IMR-90 (cell line): Measurements from ENCODE around the gene SPATA31D4. TPM values are rescaled to one million over a fixed set of nuclear protein-coding genes. Genes with fewer than 3 reads are reported as not detected.

Experiments
- ATAC-seq: fragments of 200-7000 bp; cut with Tn5 transposase; 2 replicates; pipeline ENCODE4 v1.9.1; 2020; ENCODE audit warnings: low read depth, mild to moderate bottlenecking, moderate library complexity
- BruUV-seq: library from RNA; stranded (reverse); fragments of 400-500 nt; replicated peaks from 2 replicates; lab custom pipeline; 2021; lab: Mats Ljungman, UMichigan
- CTCF ChIA-PET: fragments of 300-600 bp; formaldehyde crosslinking; extraction: SDS; loops from one replicate; lab custom pipeline; 2021; ENCODE audit warnings: antibody characterized with exemption; lab: Yijun Ruan, JAX
- POLR2A ChIA-PET: fragments of 300-600 bp; sonication (Branson Sonifier 250); formaldehyde crosslinking; loops from one replicate; lab custom pipeline; 2022; ENCODE audit warnings: antibody characterized with exemption; ENCODE audit not compliant: unreplicated experiment; lab: Charles Lee
- DNase-seq: peaks from one replicate; pipeline ENCODE4 v3.0.0; 2013
- H2AFZ ChIP-seq: replicated peaks from 2 replicates; pipeline ENCODE3; 2013; ENCODE audit warnings: low read length, mild to moderate bottlenecking; ENCODE audit not compliant: poor library complexity
- H2AK5ac ChIP-seq: 2 replicates; pipeline ENCODE4 v1.6.1; 2013; ENCODE audit warnings: low read depth, low read length, inconsistent platforms
- H2AK9ac ChIP-seq: replicated peaks from 2 replicates; pipeline ENCODE3; 2013; ENCODE audit warnings: mild to moderate bottlenecking, low read depth, low read length, moderate library complexity; ENCODE audit not compliant: poor library complexity
- H2BK120ac ChIP-seq: 2 replicates; pipeline ENCODE4 v1.6.1; 2013; ENCODE audit warnings: low read depth, low read length, inconsistent platforms
- H2BK15ac ChIP-seq: 3 replicates; pipeline ENCODE4 v1.6.1; 2013; ENCODE audit warnings: low read depth, low read length, inconsistent platforms
- H2BK20ac ChIP-seq: 2 replicates; pipeline ENCODE4 v1.6.1; 2013; ENCODE audit warnings: low read depth, mild to moderate bottlenecking, inconsistent platforms, low read length, moderate library complexity
- H2BK5ac ChIP-seq: 2 replicates; pipeline ENCODE4 v1.6.1; 2013; ENCODE audit warnings: mild to moderate bottlenecking, low read depth, low read length, inconsistent platforms; ENCODE audit not compliant: poor library complexity, severe bottlenecking
- H3K14ac ChIP-seq: replicated peaks from 2 replicates; pipeline ENCODE4 v1.6.1; 2013; ENCODE audit warnings: low read depth, low read length, inconsistent platforms
- H3K18ac ChIP-seq: 2 replicates; pipeline ENCODE4 v1.6.1; 2013; ENCODE audit warnings: low read depth, low read length, control low read depth
- H3K23ac ChIP-seq: 2 replicates; pipeline ENCODE4 v1.6.1; 2013; ENCODE audit warnings: low read depth, low read length, inconsistent platforms
- H3K27ac ChIP-seq: 2 replicates; pipeline ENCODE4 v1.5.1; 2013; ENCODE audit warnings: mild to moderate bottlenecking, control low read depth, low read length; ENCODE audit not compliant: insufficient read depth
- H3K27me3 ChIP-seq: 2 replicates; pipeline ENCODE4 v1.6.1; 2013; ENCODE audit warnings: low read length; ENCODE audit not compliant: control insufficient read depth, insufficient read depth
- H3K36me3 ChIP-seq: 2 replicates; pipeline ENCODE4 v1.6.1; 2013; ENCODE audit warnings: low read length, mixed read lengths; ENCODE audit not compliant: control insufficient read depth, insufficient read depth
- H3K4ac ChIP-seq: 2 replicates; pipeline ENCODE4 v1.6.1; 2013; ENCODE audit warnings: low read depth, low read length, inconsistent platforms
- H3K4me1 ChIP-seq: 2 replicates; pipeline ENCODE4 v1.6.1; 2013; ENCODE audit warnings: low read length, mixed read lengths; ENCODE audit not compliant: control insufficient read depth, insufficient read depth
- H3K4me2 ChIP-seq: 2 replicates; pipeline ENCODE4 v1.6.1; 2013; ENCODE audit warnings: low read depth, mild to moderate bottlenecking, control low read depth, low read length, moderate library complexity
- H3K4me3 ChIP-seq: 2 replicates; pipeline ENCODE4 v1.5.1; 2013; ENCODE audit warnings: low read depth, mild to moderate bottlenecking, control low read depth, low read length, moderate library complexity; ENCODE audit not compliant: insufficient read depth
- H3K56ac ChIP-seq: 2 replicates; pipeline ENCODE4 v1.6.1; 2013; ENCODE audit warnings: low read length, inconsistent platforms; ENCODE audit not compliant: insufficient read depth; ENCODE audit errors: extremely low read depth
- H3K79me1 ChIP-seq, 2 experiments: 2 replicates each; pipeline ENCODE4 v1.6.1; 2013; ENCODE audit warnings: low read length in 2 of 2, inconsistent platforms in 1 of 2, low read depth in 1 of 2
- H3K9ac ChIP-seq: 2 replicates; pipeline ENCODE4 v1.6.1; 2013; ENCODE audit warnings: low read depth, low read length, control low read depth
- H3K9me1 ChIP-seq: 2 replicates; pipeline ENCODE4 v1.6.1; 2013; ENCODE audit warnings: low read length, inconsistent platforms; ENCODE audit not compliant: insufficient read depth
- H3K9me3 ChIP-seq: 2 replicates; pipeline ENCODE4 v1.6.1; 2013; ENCODE audit warnings: low read length; ENCODE audit not compliant: control insufficient read depth, insufficient read depth
- H4K20me1 ChIP-seq: 2 replicates; pipeline ENCODE4 v1.6.1; 2013; ENCODE audit warnings: low read length, inconsistent platforms; ENCODE audit not compliant: insufficient read depth
- H4K5ac ChIP-seq: 2 replicates; pipeline ENCODE4 v1.6.1; 2013; ENCODE audit warnings: mild to moderate bottlenecking, low read depth, low read length, control low read depth
- H4K8ac ChIP-seq, 2 experiments: 2 replicates each; pipeline ENCODE4 v1.6.1; 2013; ENCODE audit warnings: low read depth in 2 of 2, low read length in 2 of 2, control low read depth in 1 of 2, inconsistent platforms in 1 of 2
- H4K91ac ChIP-seq: 2 replicates; pipeline ENCODE4 v1.6.1; 2013; ENCODE audit warnings: low read depth, low read length, inconsistent platforms; ENCODE audit not compliant: insufficient read depth
- BHLHE40 ChIP-seq: fragments of 150-350 bp; IDR thresholded peaks from 2 replicates; pipeline ENCODE4 v1.6.1; 2016; ENCODE audit warnings: mild to moderate bottlenecking, low read depth, low read length
- MAFK ChIP-seq: IDR thresholded peaks from 2 replicates; pipeline ENCODE4 v1.6.1; 2012; ENCODE audit warnings: low read depth, low read length, improper control_type of control experiment
- MAZ ChIP-seq: IDR thresholded peaks from 2 replicates; pipeline ENCODE4 v1.6.1; 2012; ENCODE audit warnings: low read depth, mild to moderate bottlenecking, low read length, improper control_type of control experiment, moderate library complexity, borderline replicate concordance
- MXI1 ChIP-seq: IDR thresholded peaks from 2 replicates; pipeline ENCODE4 v1.6.1; 2012; ENCODE audit warnings: low read depth, mild to moderate bottlenecking, low read length, moderate library complexity, borderline replicate concordance
- NFE2L2 ChIP-seq: fragments of 150-350 bp; IDR thresholded peaks from 2 replicates; pipeline ENCODE4 v1.6.1; 2016; ENCODE audit warnings: low read depth, mild to moderate bottlenecking, low read length
- POLR2A ChIP-seq: IDR thresholded peaks from 2 replicates; pipeline ENCODE4 v1.6.1; 2012; ENCODE audit warnings: mild to moderate bottlenecking, low read depth, low read length
- RAD21 ChIP-seq: IDR thresholded peaks from 2 replicates; pipeline ENCODE4 v1.6.1; 2012; ENCODE audit warnings: low read length, improper control_type of control experiment
- RCOR1 ChIP-seq: IDR thresholded peaks from 2 replicates; pipeline ENCODE4 v1.6.1; 2012; ENCODE audit warnings: mild to moderate bottlenecking, low read length, improper control_type of control experiment; ENCODE audit not compliant: insufficient replicate concordance
- RFX5 ChIP-seq: IDR thresholded peaks from 2 replicates; pipeline ENCODE4 v1.8.0; 2012; ENCODE audit warnings: low read depth, mild to moderate bottlenecking, low read length, moderate library complexity
- SMC3 ChIP-seq: fragments of 150-350 bp; IDR thresholded peaks from 2 replicates; pipeline ENCODE4 v1.6.1; 2016; ENCODE audit warnings: low read depth, mild to moderate bottlenecking, antibody characterized with exemption, low read length, moderate library complexity
- WGBS, 2 experiments: methylation state at CpG; one replicate each; pipeline versions ENCODE4 v1.1.5 to v1.1.7; 2013; ENCODE audit warnings: missing lambda C conversion rate in 2 of 2; ENCODE audit not compliant: insufficient read length in 1 of 2; ENCODE audit errors: extremely low coverage in 2 of 2; 5-methylcytosine and 5-hydroxymethylcytosine counted together
- dilution Hi-C: fragments of 300-500 bp; cut with HindIII; formaldehyde crosslinking; loops from one replicate; pipeline ENCODE4 v1.14.3; 2018; ENCODE audit warnings: low sequenced_read_pairs; ENCODE audit not compliant: unreplicated experiment
- in situ Hi-C: fragments of 300-500 bp; cut with MboI; formaldehyde crosslinking; loops from 3 replicates; pipeline ENCODE4 v1.14.3; 2019; ENCODE audit warnings: low sequenced_read_pairs, inconsistent platforms, mixed read lengths
- intact Hi-C: fragments of 100-400 bp; cut with micrococcal nuclease; formaldehyde crosslinking; loops from 2 replicates; pipeline ENCODE4 v1.10.0; 2022
- polyA plus RNA-seq, 3 experiments: library from polyadenylated mRNA; depleted of rRNA; stranded (reverse); fragments of >200 nt; gene quantifications; 2 replicates each; pipeline ENCODE4 v1.2.3, GENCODE V29; 2012; ENCODE audit warnings: low replicate concordance in 1 of 3
- total RNA-seq: library from RNA; depleted of rRNA; stranded (reverse); fragments of >200 nt; gene quantifications from 2 replicates; pipeline ENCODE4 v1.2.3, GENCODE V29; 2012
- TF ChIP-seq, protein P1 (sequence below): fragments of 150-350 bp; IDR thresholded peaks from 2 replicates; pipeline ENCODE4 v1.6.1; 2017; ENCODE audit warnings: mild to moderate bottlenecking, antibody characterized with exemption, low read length, low read depth
- TF ChIP-seq, protein P2 (sequence below): fragments of 150-350 bp; IDR thresholded peaks from 2 replicates; pipeline ENCODE4 v1.6.1; 2016; ENCODE audit warnings: low read depth, mild to moderate bottlenecking, low read length, moderate library complexity, borderline replicate concordance
- TF ChIP-seq, protein P3 (sequence below): conservative IDR thresholded peaks from 2 replicates; pipeline ENCODE4 v1.5.1; 2012; ENCODE audit warnings: mild to moderate bottlenecking, low read depth, low read length, improper control_type of control experiment

The SPATA31D4 gene
- total and polyA plus RNA-seq, 2 of the 4 experiments (the other 2 are of a cell fraction) = not detected

DNA sequence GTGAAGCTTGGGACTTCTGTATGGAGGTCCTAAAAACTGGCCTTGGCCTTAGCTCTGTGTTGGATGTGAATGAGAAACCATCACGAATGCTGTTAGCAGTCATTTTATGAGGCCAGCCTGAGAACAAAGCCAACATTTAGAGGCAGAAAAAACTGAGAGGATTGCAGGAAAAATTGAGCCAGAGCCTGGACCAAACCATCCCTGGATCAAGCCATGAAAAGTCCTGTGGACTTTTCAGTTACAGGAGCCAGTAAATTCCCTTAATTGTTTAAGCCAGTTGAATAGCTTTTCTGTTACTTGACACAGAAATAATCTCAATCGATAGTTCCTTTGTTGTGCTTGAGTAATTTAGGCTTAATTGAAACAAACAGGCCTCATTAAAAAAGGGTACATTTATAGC lies 42.6 kb upstream of the SPATA31D4 start:
- Histone ChIP-seq H4K5ac (no peak overlapping the region), H3K79me1 (no peaks in the 10 kb centered on the region), H2BK20ac (no peak overlapping the region), H4K20me1 (no peaks in the 10 kb centered on the region), H3K4me2 (no peak overlapping the region), H2BK15ac (no peak overlapping the region), H2AK5ac (no peak overlapping the region), H3K14ac (no peak overlapping the region), H4K8ac (no peak overlapping the region), H4K91ac (no peak overlapping the region), H3K27ac (no peak overlapping the region), H3K23ac (no peak overlapping the region), H2AK9ac (no peak overlapping the region), H3K4ac (no peak overlapping the region), H3K9me1 (no peaks in the 10 kb centered on the region), H3K56ac (no peak overlapping the region), H3K4me1 (no peaks in the 10 kb centered on the region), H3K9me3 (no peaks in the 10 kb centered on the region), H2BK120ac (no peak overlapping the region), H3K36me3 (no peaks in the 10 kb centered on the region), H3K18ac (no peak overlapping the region), H3K27me3 (no peaks in the 10 kb centered on the region), H2BK5ac (no peak overlapping the region), H2AFZ (no peak overlapping the region), H3K4me3 (no peak overlapping the region), H3K9ac (no peak overlapping the region)
- WGBS, 2 experiments = 80% methylated on average over 1 of the region's 2 CpGs; no CpG with 5 or more reads in 1 of the 2 experiments
- dilution Hi-C loops = no loop called here
- CTCF ChIA-PET = no interaction called here
- DNase-seq (no peak), ATAC-seq (no peak)
- TF ChIP-seq, protein P1, sequence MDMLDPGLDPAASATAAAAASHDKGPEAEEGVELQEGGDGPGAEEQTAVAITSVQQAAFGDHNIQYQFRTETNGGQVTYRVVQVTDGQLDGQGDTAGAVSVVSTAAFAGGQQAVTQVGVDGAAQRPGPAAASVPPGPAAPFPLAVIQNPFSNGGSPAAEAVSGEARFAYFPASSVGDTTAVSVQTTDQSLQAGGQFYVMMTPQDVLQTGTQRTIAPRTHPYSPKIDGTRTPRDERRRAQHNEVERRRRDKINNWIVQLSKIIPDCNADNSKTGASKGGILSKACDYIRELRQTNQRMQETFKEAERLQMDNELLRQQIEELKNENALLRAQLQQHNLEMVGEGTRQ = no peak
- TF ChIP-seq MAZ = no peak
- TF ChIP-seq POLR2A = no peak
- TF ChIP-seq, protein P2, sequence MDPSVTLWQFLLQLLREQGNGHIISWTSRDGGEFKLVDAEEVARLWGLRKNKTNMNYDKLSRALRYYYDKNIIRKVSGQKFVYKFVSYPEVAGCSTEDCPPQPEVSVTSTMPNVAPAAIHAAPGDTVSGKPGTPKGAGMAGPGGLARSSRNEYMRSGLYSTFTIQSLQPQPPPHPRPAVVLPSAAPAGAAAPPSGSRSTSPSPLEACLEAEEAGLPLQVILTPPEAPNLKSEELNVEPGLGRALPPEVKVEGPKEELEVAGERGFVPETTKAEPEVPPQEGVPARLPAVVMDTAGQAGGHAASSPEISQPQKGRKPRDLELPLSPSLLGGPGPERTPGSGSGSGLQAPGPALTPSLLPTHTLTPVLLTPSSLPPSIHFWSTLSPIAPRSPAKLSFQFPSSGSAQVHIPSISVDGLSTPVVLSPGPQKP = no peak
- TF ChIP-seq, protein P3, sequence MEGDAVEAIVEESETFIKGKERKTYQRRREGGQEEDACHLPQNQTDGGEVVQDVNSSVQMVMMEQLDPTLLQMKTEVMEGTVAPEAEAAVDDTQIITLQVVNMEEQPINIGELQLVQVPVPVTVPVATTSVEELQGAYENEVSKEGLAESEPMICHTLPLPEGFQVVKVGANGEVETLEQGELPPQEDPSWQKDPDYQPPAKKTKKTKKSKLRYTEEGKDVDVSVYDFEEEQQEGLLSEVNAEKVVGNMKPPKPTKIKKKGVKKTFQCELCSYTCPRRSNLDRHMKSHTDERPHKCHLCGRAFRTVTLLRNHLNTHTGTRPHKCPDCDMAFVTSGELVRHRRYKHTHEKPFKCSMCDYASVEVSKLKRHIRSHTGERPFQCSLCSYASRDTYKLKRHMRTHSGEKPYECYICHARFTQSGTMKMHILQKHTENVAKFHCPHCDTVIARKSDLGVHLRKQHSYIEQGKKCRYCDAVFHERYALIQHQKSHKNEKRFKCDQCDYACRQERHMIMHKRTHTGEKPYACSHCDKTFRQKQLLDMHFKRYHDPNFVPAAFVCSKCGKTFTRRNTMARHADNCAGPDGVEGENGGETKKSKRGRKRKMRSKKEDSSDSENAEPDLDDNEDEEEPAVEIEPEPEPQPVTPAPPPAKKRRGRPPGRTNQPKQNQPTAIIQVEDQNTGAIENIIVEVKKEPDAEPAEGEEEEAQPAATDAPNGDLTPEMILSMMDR = no peak
- TF ChIP-seq RFX5 = no peak
- no peak for TF ChIP-seq MXI1
- no peak for TF ChIP-seq BHLHE40
- no peak for TF ChIP-seq MAFK
- TF ChIP-seq RCOR1 = no peak
- no peak for TF ChIP-seq SMC3
- no peak for TF ChIP-seq RAD21
- no peak for TF ChIP-seq NFE2L2
- in situ Hi-C loops = no loop called here
- POLR2A ChIA-PET = no interaction called here
- intact Hi-C loops = no loop called here
- BruUV-seq = no TSS peak
